Activated CD4-positive, alpha-beta T cell treated with anti-CD3 and anti-CD28 coated beads for 24 hours (primary cell): ENCODE measurements around the gene GJA3.
"Not testable (repeated sequence)": the region's sequence is repeated elsewhere in the genome, so short reads cannot be mapped to it uniquely, and the experiment has no call there.

Experiments
- DNase-seq, 2 donors: peaks; one replicate each; pipeline ENCODE4 v3.0.0-alpha.2; 2020; ENCODE audit warnings: low read depth in 2 of 2

The GJA3 gene

GRCh38 chr13:20182231-20182846 lies 21.5 kb upstream of the GJA3 start:
- DNase-seq, result no peak

GRCh38 chr13:20181188-20181587 lies 20.3 kb upstream of the GJA3 start:
- no peak for DNase-seq

GRCh38 chr13:20178156-20178555 lies 17.3 kb upstream of the GJA3 start:
- no peak for DNase-seq

- DNase-seq, result no peak
Measured at GRCh38 chr13:20177049-20177831, 16.4 kb upstream of the GJA3 start.

GRCh38 chr13:20175907-20176652 lies 15.2 kb upstream of the GJA3 start:
- no peak for DNase-seq

- no peak for DNase-seq
Measured at GRCh38 chr13:20175406-20175794, 14.5 kb upstream of the GJA3 start.

DNA sequence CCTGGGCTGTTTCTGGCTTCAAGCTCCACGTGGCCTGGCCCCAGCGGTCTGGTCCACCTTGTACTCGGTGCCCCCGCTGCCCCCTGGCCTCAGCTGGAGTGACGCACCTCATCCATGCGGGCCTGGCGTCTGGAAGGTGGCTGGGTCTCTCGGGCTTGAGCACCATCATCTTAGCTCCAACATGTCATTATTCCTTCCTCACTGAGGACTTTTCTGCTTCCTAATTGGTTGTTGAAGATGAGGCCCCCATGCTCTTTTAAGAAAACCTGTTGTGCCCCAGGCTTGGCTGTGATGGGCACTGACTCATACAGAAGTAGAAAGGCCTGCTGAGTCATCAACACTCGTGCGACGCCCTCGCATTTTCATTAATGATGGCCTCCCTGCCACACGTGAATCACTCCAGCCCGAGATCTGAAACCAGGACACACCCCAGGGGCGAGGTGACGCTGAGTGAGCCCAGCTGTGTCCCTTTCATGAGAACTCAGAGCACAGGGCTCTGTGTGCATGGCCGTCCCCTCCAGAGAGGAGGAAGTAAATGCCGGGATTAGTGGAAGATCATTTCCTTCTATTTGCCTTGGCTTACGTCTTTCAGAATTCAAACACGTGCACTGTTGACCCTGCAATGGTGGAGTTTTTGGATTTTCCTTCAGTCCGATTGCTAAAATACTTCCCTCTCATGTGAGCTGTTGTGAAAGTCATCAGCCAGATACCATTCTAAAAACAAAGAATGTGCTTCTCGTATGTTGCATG lies 14.0 kb upstream of the GJA3 start:
- peak; percentile 60 to 62 for DNase-seq

DNA sequence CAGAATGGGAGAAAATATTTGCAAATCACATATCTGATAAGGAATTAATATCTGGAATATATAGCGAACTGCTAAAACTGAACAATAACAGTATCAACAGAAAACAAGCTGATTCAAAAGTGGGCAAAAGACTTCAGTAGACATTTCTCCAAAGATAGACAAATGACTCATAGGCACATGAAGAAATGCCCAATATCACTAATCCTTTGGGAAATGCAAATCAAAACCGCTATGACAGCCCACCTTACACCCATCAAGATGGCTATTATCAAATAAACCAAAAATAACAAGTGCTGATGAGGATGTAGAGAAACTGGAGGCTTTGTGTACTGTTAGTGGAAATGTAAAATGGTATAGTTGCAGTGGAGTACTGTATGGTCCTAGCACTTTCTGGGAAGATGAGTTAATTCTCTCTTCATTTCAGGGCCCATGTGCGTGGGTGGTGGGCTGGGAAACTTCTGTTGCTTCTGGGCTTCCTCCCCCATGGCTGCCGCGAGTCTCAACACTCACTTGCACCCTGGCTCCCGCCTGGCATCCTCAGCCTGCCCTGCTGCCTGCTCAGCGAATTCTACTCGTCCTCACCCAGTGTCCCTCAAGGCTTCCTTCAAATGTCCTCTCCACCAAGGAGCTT lies 12.4 kb upstream of the GJA3 start:
- no peak for DNase-seq

GRCh38 chr13:20171364-20171763 lies 10.5 kb upstream of the GJA3 start:
- DNase-seq, result no peak

DNA sequence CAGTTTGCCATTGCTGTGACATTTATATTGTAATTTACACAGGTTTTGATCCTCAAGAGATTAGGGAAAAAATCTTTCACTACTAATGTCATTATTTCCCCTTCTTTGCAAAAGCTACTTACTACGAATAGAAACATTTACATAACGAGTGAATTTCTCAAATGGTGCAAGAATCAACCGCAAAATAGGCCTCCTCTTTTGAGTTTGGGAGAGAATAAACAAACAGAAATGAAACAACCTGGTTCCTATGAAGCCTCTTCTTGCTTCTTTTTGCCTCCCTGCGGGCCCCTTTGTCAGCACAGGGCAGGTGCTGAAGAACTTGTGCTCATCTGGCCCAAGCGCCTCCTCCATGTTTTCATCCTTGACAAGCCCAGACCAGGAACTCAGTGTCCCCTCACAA lies 10.1 kb upstream of the GJA3 start:
- DNase-seq, result no peak

DNA sequence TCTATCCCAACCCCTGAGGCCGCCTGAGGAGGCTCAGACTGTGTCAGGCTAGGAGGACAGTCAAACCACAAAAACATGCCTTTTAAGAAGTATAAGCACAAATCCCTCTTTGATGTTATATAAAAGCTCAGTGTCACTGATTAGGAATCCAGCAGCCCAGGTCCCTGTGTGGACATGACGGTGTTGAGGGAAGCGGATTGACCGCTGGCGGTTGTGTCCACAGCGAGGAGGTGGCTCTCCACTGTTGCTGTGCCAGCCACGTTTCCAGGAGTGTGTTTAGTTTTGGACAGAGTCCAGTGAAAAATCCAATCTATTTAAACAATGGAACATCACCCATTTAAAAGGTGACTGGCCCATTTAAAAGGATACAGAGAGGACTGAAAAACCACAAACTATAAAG lies 7.5 kb upstream of the GJA3 start:
- no peak for DNase-seq

DNA sequence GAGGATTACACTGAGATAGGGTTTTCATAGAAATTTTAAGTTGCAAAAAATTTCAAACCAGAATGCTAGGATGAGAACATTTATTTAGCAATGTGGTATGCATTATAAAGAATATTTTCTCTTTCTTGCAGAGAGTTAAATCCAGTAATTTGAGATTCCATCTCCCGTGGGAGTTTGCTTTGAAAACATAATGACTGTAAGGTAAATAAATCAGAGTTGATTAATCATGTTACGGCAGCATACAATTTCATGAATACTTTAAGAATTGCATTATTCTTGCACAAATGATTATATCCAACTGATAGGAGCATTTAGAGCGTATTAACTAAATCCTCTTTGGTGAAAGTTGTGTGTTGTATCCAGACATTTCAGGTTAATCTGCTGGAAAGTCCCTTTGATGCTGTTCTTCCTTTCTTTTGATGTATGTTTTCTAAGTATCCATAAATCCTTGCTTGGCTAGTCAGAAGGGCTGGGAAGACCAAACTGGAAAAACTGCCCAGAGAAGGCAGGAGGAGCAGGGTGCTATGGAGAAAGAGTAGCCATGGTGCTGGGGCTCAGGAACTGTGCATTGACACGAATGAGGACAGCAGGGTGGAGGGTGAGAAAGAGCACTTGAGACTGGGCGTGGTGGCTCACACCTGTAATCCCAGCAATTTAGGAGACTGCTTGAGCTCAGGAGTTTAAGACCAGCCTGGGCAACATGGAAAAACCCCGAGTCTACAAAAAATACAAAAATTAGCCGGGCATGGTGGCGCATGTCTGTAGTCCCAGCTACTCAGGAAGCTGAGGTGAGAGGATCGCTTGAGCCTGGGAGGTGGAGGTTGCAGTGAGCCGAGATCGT lies 4.8 kb upstream of the GJA3 start:
- no peak for DNase-seq

DNA sequence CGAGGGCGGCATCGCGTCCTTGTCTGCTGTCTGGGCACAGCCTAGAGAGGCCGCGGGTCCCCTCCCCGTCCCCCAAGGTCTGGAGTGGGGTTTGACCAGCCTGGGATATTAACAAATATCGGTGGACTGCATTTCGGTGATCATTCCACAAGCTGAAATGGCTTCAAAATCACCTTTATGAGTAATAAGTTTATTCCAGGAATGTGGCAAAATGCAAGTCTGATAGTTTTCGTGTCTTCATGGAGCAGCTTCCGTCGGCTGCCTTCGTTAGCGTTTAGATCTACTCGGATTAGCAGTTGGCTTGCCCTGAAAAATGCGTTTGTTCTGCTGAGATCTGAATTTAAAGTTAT lies 1.1 kb upstream of the GJA3 start:
- DNase-seq, result no peak

DNA sequence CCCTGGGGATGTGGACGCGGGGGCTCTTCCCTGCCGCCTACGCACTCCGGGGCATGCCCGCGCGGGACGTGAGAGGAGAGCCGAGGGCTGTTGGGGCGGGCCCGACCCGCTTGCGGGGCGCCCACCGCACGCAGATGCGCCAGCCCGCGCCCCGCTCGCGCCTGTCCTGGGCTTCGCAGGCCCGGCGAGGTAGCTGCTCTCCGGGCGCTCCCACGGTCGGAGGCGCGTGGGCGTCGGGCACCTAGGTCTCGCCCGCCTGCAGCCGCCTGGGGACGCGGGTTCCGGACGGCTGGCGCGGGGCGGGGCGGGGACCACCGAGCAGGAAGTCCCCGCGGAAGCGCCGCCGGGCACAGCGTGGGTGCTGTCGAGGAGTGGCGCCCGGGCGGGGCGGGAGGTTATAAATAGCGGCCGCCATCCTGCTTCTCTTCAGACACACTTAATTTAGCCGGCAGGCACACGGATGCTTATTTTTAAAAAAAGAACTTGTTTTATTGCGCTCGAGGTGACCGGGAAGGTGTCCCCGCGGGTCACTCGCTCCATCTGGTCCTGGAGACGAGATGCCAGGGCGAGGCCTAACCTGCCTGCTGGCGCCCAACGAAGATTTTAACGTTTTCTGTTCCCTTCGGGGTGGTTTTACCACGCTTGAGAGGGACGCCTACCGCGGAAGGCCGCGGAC lies 561 bp upstream of the GJA3 start:
- DNase-seq, result no peak

DNA sequence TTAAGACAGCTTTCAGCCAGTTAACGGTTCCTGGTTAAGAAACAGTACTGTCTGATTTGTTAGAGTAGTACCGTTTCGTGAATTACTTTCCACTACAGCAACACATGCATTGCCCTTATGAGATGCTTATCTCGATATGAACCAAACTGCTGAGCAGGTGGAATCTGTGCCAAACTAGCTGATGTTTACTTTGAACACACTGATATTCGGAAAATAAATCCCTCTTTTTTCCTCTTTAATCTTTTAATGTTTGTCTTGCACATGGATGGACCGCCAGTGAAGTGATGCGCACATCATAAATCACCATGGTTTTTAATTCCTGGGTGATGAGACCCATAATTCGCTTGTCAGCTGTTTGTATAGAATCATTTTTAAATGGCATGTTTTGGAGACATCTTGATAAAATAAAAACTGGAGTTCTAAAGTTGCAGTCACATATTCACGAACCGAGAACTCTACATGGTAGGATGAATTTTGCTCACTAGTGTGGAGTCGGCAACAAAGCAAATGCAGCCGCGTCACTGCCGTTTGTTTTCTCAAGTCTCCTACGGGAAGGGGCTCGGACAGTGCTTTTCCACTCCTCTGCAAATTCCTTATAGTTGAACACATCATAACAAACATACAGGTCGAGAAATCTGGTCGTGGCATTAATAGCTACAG lies 1.1 kb downstream of the GJA3 start:
- DNase-seq, result no peak

GRCh38 chr13:20157151-20157796 lies 3.6 kb downstream of the GJA3 start:
- DNase-seq, result no peak

DNA sequence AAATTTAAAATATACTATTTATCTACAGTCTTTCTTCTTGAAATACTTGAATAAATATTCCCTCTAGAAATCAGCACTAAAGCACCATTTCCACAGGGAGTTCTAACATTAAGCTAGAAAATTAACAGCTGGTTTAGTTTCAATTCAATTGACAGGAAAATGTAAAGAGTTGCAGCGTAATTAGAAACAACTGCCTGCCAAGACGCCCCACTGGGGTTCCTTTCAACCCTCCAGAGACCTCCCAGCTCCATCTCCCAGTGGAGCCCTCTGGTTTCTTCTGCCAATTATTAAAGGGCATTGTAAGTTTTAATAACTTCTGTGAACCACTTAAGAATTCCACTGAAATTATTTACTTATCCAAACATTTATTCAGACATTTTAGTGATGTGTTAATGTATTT lies 4.2 kb downstream of the GJA3 start:
- no peak for DNase-seq

GRCh38 chr13:20153290-20153689 lies 7.6 kb downstream of the GJA3 start:
- not testable (repeated sequence) for DNase-seq

DNA sequence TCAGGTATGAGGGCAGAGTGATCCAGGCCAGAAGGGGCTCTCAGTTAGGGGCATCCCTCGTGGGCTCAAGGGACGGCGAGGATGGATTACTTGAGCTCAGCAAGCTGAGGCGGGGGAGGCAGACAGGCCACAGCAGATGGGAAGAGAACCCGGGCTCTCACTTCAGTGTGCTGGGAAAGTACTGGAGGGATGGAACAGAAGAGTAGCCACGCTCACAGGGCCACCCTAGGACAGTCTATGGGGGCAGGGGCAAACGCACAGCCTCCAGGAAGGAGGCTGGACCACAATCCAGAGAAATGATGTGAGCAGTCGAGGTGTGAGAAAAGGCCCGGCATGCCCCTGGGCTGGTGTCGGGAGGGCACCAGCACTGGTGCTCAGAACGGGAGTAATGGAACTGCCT lies 9.2 kb downstream of the GJA3 start:
- no peak for DNase-seq
